Tibial artery (tissue), 4 donors: ENCODE results near the gene ERC1.

Experiments
- DNase-seq, 2 donors: peaks; one replicate each; pipeline ENCODE4 v3.0.0-alpha.2; 2019
- H3K27ac ChIP-seq, 2 donors: fragments of 200-600 bp; sonication (generic) in 1 of 2; 1 replicate in 1 of 2; 2 replicates in 1 of 2; pipeline ENCODE4 v1.5.1; 2018 to 2019; ENCODE audit warnings: mild to moderate bottlenecking in 1 of 2
- H3K27me3 ChIP-seq, 2 donors: fragments of 200-600 bp; sonication (generic) in 1 of 2; one replicate each; pipeline versions ENCODE4 v1.5.1 to v1.6.0; 2016 to 2019
- H3K36me3 ChIP-seq, 3 donors: fragments of 200-600 bp; sonication (generic) in 2 of 3; one replicate each; pipeline ENCODE4 v1.5.1; 2016 to 2019; ENCODE audit warnings: mild to moderate bottlenecking in 2 of 3
- H3K4me1 ChIP-seq, 4 donors: fragments of 200-600 bp; sonication (generic) in 2 of 4; 1 replicate in 3 of 4; 2 replicates in 1 of 4; pipeline ENCODE4 v1.5.1; 2016 to 2019
- H3K4me3 ChIP-seq, 2 donors: fragments of 200-600 bp; sonication (generic) in 1 of 2; 1 replicate in 1 of 2; 2 replicates in 1 of 2; pipeline ENCODE4 v1.5.1; 2018 to 2019; ENCODE audit warnings: mild to moderate bottlenecking in 2 of 2
- H3K9me3 ChIP-seq, 3 donors: fragments of 200-600 bp; sonication (generic) in 1 of 3; one replicate each; pipeline ENCODE4 v1.5.1; 2016 to 2019
- CTCF ChIP-seq, 2 experiments: fragments of 200-600 bp in 1 of 2; fragments of 450-650 bp in 1 of 2; IDR thresholded peaks; one replicate each; pipeline ENCODE4 v1.5.1; 2017 to 2019; ENCODE audit warnings: antibody characterized with exemption in 2 of 2, mild to moderate bottlenecking in 1 of 2, moderate library complexity in 1 of 2
- intact Hi-C: fragments of 100-400 bp; cut with DNase I; formaldehyde crosslinking; loops from one replicate; pipeline ENCODE4 v1.15.0; 2023; ENCODE audit warnings: low total_unique reads

ERC1 gene

DNA sequence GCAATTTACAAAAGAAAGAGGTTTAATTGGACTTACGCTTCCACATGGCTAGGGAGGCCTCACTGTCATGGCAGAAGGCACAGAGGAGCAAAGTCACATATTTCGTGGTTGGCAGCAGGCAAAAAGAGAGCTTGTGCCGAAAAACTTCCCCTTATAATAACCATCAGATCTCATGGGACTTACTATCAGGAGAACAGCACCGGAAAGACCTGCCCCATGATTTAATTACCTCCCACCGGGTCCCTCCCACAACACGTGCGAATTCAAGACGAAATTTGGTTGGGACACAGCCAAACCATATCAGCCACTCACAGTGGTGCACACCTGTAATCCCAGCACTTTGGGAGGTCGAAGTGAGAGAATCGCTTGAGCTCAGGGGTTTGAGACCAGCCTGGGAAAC, 534.8 kb downstream of the ERC1 start:
- intact Hi-C loops = no loop called here
- TF ChIP-seq CTCF (IDR thresholded peaks at IDR 0.05) = no peak

DNA sequence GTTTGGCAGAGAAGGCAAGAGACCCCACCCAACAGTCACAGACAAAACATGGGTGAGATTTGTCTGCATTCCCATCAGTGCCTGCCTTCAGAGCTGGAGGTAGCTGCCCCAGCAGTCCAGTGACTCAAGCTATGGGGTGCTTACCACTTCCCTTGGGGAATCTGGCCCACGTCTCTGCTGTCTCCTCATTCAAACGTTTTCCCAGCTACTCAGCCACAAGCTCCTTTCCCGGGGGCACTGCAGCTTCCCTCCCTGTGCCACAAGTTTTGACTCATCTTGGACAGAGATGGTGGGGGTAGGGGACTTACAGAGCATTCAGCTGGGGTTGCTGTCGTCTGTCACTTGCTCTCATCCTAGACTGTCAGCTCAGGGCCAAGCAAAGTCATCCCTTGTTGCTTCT, 536.8 kb downstream of the ERC1 start:
- Histone ChIP-seq H3K4me3 (no peak overlapping the region), H3K27me3 (peaks cover 0 to 22% of the 10 kb centered on the region in 2 donors), H3K4me1 (peaks cover 0 to 24% (median 15%) of the 10 kb centered on the region in 4 donors), H3K36me3 (no peaks in the 10 kb centered on the region), H3K27ac (no peak overlapping the region), H3K9me3 (no peaks in the 10 kb centered on the region)
- intact Hi-C loops = no loop called here
- DNase-seq = peak in 1 of 2 donors; percentile 24
- no peak for TF ChIP-seq CTCF (IDR thresholded peaks at IDR 0.05)

More for the DNA sequence above, 534.8 kb downstream of the ERC1 start:
- H3K4me1 ChIP-seq = peaks cover 0 to 10% (median 7%) of the 10 kb centered on the region in 4 donors
- no peaks in the 10 kb centered on the region for H3K36me3 ChIP-seq
- H3K27ac ChIP-seq = no peak overlapping the region
- peaks cover 0 to 13% of the 10 kb centered on the region in 2 donors for H3K27me3 ChIP-seq
- H3K4me3 ChIP-seq = no peak overlapping the region
- peak in 1 of 2 donors; percentile 33 for DNase-seq
- no peaks in the 10 kb centered on the region for H3K9me3 ChIP-seq

- Histone ChIP-seq H3K4me1 (peaks cover 0 to 29% (median 17%) of the 10 kb centered on the region in 4 donors), H3K36me3 (no peaks in the 10 kb centered on the region), H3K9me3 (no peaks in the 10 kb centered on the region), H3K4me3 (no peak overlapping the region), H3K27ac (no peak overlapping the region), H3K27me3 (peaks cover 0 to 22% of the 10 kb centered on the region in 2 donors)
- TF ChIP-seq CTCF (IDR thresholded peaks at IDR 0.05) = no peak
- intact Hi-C loops = no loop called here
- peak in 1 of 2 donors; percentile 10 for DNase-seq
Measured at GRCh38 chr12:1528791-1529190, 537.8 kb downstream of the ERC1 start.

- Histone ChIP-seq H3K4me1 (peaks cover 0 to 29% (median 19%) of the 10 kb centered on the region in 4 donors), H3K27ac (peak overlapping the region in 1 of 2 donors; percentile 8), H3K27me3 (peaks cover 0 to 22% of the 10 kb centered on the region in 2 donors), H3K4me3 (peak overlapping the region; percentile 55 to 64), H3K36me3 (no peaks in the 10 kb centered on the region), H3K9me3 (no peaks in the 10 kb centered on the region)
- intact Hi-C loops = no loop called here
- TF ChIP-seq CTCF (IDR thresholded peaks at IDR 0.05) = no peak
- peak in 1 of 2 donors; percentile 55 for DNase-seq
Measured at GRCh38 chr12:1529228-1529861, 538.3 kb downstream of the ERC1 start.

DNA sequence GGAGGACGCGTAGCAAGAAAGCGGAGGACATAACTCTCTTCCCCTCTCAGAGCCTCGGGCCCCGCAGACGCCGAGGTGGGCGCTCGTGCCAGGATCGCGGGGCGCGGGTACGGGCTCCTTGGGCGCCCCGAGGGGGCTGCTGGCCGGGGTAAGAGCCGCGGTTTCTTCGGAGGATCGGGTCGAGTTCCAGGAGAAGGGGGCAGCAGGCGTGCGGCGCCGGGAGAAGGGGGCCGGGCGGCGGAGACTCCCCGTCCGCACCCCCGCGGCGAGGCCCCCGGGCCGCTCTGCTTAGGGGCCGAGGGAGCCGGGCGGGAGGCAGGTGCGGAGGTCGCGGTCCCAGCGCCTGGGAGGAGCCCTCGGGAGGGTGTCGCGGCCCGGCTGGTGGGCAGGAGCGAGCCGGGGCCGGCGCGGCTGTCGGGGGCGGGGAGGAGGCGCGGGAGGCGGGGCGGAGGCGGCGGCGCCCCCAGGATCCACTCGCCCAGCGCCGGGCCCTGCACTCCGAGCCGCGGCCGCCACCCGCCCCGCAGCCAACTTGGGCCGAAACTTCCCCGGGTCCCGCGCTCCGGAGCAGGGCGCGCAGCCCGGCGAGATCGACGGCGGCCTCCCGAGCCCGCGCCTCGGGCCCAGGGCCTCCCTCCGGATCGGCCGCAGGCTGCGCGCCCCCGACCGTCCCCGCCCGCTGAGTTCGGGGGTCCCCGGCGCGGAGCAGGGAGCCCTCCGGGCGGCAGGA, 539.0 kb downstream of the ERC1 start:
- peaks cover 0 to 22% of the 10 kb centered on the region in 2 donors for H3K27me3 ChIP-seq
- intact Hi-C loops = no loop called here
- H3K4me3 ChIP-seq = peak overlapping the region; percentile 55 to 64
- no peak for TF ChIP-seq CTCF (IDR thresholded peaks at IDR 0.05)
- peak in 1 of 2 donors; percentile 63 for DNase-seq
- H3K9me3 ChIP-seq = no peaks in the 10 kb centered on the region
- no peaks in the 10 kb centered on the region for H3K36me3 ChIP-seq
- H3K4me1 ChIP-seq = peaks cover 0 to 29% (median 19%) of the 10 kb centered on the region in 4 donors
- H3K27ac ChIP-seq = peak overlapping the region in 1 of 2 donors; percentile 8
